Body of pancreas (tissue), 4 donors: ENCODE data around the gene ASB14.

Experiments used
- POLR2A ChIP-seq, 3 donors: fragments of 450-650 bp; IDR thresholded peaks; one replicate each; pipeline ENCODE4 v1.6.1; 2016; ENCODE audit warnings: antibody characterized with exemption in 3 of 3, mild to moderate bottlenecking in 2 of 3
- TF ChIP-seq, protein P1 (sequence below), 7 experiments: fragments of 450-650 bp in 4 of 7; fragments of 200-600 bp in 3 of 7; sonication (generic) in 3 of 7; IDR thresholded peaks; one replicate each; pipeline ENCODE4 v1.5.1; 2016 to 2019; ENCODE audit warnings: antibody characterized with exemption in 7 of 7

DNA sequence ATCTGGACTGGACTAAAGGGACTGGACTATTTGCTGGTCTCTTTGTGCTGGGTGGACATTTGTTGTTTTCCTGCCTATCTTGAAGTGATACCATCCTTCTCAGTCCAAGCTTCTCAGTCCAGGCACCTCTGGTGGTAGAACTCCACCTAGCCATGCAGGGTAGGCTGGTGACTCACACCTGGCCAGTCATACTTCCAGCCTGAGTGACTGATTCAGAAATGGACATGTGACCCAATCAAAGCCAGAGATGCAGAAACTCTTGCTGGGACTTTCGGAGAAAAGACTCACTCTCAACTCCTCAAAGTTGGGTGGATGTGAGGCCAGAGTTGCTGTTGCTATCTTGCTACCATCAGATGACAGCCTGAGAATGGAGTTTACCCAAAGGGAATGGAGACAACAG, 5.6 kb upstream of the ASB14 start:
- no peak for TF ChIP-seq POLR2A (IDR thresholded peaks at IDR 0.05)
- TF ChIP-seq, protein P1, sequence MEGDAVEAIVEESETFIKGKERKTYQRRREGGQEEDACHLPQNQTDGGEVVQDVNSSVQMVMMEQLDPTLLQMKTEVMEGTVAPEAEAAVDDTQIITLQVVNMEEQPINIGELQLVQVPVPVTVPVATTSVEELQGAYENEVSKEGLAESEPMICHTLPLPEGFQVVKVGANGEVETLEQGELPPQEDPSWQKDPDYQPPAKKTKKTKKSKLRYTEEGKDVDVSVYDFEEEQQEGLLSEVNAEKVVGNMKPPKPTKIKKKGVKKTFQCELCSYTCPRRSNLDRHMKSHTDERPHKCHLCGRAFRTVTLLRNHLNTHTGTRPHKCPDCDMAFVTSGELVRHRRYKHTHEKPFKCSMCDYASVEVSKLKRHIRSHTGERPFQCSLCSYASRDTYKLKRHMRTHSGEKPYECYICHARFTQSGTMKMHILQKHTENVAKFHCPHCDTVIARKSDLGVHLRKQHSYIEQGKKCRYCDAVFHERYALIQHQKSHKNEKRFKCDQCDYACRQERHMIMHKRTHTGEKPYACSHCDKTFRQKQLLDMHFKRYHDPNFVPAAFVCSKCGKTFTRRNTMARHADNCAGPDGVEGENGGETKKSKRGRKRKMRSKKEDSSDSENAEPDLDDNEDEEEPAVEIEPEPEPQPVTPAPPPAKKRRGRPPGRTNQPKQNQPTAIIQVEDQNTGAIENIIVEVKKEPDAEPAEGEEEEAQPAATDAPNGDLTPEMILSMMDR (IDR thresholded peaks at IDR 0.05) = no peak
